HCT116 (cell line): Measurements from ENCODE around the gene RHOB. TPM values are rescaled to one million over a fixed set of nuclear protein-coding genes. Genes with fewer than 3 reads are reported as not detected.

Experiments used
- ATAC-seq: fragments of 200-7000 bp; cut with Tn5 transposase; 2 replicates; pipeline ENCODE4 v1.9.1; 2020; ENCODE audit warnings: mild to moderate bottlenecking, moderate library complexity
- BruUV-seq: library from RNA; stranded (reverse); fragments of 400-500 nt; replicated peaks from 2 replicates; lab custom pipeline; 2021; lab: Mats Ljungman, UMichigan
- CTCF ChIA-PET: fragments of 300-600 bp; sonication (Branson Sonifier 250); formaldehyde crosslinking; loops from one replicate; lab custom pipeline; 2021; ENCODE audit warnings: antibody characterized with exemption; lab: Charles Lee
- POLR2A ChIA-PET: fragments of 300-600, 350-600 bp; sonication (Branson Sonifier 250); formaldehyde crosslinking; loops from one replicate; lab custom pipeline; 2021; ENCODE audit warnings: antibody characterized with exemption; lab: Charles Lee
- RAD21 ChIA-PET, 2 experiments: fragments of 300-600 bp; sonication (Branson Sonifier 250); formaldehyde crosslinking; loops; one replicate each; lab custom pipeline; 2023; ENCODE audit warnings: low total read pairs in 2 of 2; ENCODE audit not compliant: uncharacterized antibody in 2 of 2, unreplicated experiment in 2 of 2, low non-redundant PET in 1 of 2; lab: Charles Lee
- DNase-seq: peaks from one replicate; pipeline ENCODE4 v3.0.0-alpha.2; 2010; ENCODE audit warnings: low read depth, low spot score
- H2AFZ ChIP-seq: fragments of 200-600 bp; shearing (Covaris generic), sonication (generic); 2 replicates; pipeline ENCODE4 v1.6.1; 2017; ENCODE audit warnings: low read depth, mixed run types, mixed read lengths, antibody characterized with exemption, low read length; ENCODE audit not compliant: poor library complexity, severe bottlenecking
- H3K27ac ChIP-seq: 2 replicates; pipeline ENCODE4 v1.5.1; 2012; ENCODE audit warnings: low read depth, low read length
- H3K27me3 ChIP-seq: fragments of 200-600 bp; sonication (generic); 2 replicates; pipeline ENCODE4 v1.6.1; 2016; ENCODE audit warnings: mixed run types, low read length, mixed read lengths; ENCODE audit not compliant: insufficient read depth
- H3K36me3 ChIP-seq, 2 experiments: fragments of 200-500 bp in 1 of 2; fragments of 200-600 bp in 1 of 2; sonication (Bioruptor generic) in 1 of 2; sonication (generic) in 1 of 2; 2 replicates each; pipeline versions ENCODE4 v1.5.1 to v1.6.1; 2014 to 2016; ENCODE audit warnings: low read length in 2 of 2, inconsistent platforms in 1 of 2, mixed read lengths in 1 of 2, mixed run types in 1 of 2; ENCODE audit not compliant: insufficient read depth in 2 of 2, control insufficient read depth in 1 of 2
- H3K4me1 ChIP-seq, 2 experiments: fragments of 200-600 bp in 1 of 2; sonication (generic) in 1 of 2; 2 replicates each; pipeline versions ENCODE4 v1.5.1 to v1.6.1; 2012 to 2017; ENCODE audit warnings: low read length in 2 of 2, inconsistent platforms in 1 of 2, mild to moderate bottlenecking in 1 of 2, mixed read lengths in 1 of 2, mixed run types in 1 of 2, moderate library complexity in 1 of 2; ENCODE audit not compliant: insufficient read depth in 2 of 2, control insufficient read depth in 1 of 2
- H3K4me2 ChIP-seq: fragments of 200-600 bp; sonication (generic); 2 replicates; pipeline ENCODE4 v1.6.1; 2017; ENCODE audit warnings: mixed run types, low read length, mixed read lengths
- H3K4me3 ChIP-seq, 2 experiments: fragments of 200-600 bp in 1 of 2; sonication (generic) in 1 of 2; replicated peaks in 1 of 2; 2 replicates each; pipeline ENCODE4 v1.5.1; 2011 to 2016; ENCODE audit warnings: low read length in 2 of 2, control low read depth in 1 of 2, low read depth in 1 of 2, mild to moderate bottlenecking in 1 of 2, mixed read lengths in 1 of 2, mixed run types in 1 of 2
- H3K79me2 ChIP-seq: fragments of 200-600 bp; sonication (generic); 2 replicates; pipeline ENCODE4 v1.6.1; 2017; ENCODE audit warnings: mild to moderate bottlenecking, mixed run types, low read length, moderate library complexity, mixed read lengths; ENCODE audit not compliant: insufficient read depth
- H3K9ac ChIP-seq: fragments of 200-600 bp; sonication (generic); 2 replicates; pipeline ENCODE4 v1.6.1; 2016; ENCODE audit warnings: low read length, mixed read lengths
- H3K9me2 ChIP-seq: fragments of 200-600 bp; sonication (generic), shearing (Covaris generic); 2 replicates; pipeline ENCODE4 v1.6.1; 2017; ENCODE audit warnings: mixed run types, mild to moderate bottlenecking, moderate library complexity; ENCODE audit not compliant: insufficient read depth
- H3K9me3 ChIP-seq, 2 experiments: fragments of 200-500 bp in 1 of 2; fragments of 200-600 bp in 1 of 2; sonication (Bioruptor generic) in 1 of 2; sonication (generic) in 1 of 2; 2 replicates each; pipeline ENCODE4 v1.6.1; 2014 to 2017; ENCODE audit warnings: low read length in 2 of 2, mixed read lengths in 2 of 2, inconsistent platforms in 1 of 2, low read depth in 1 of 2, mild to moderate bottlenecking in 1 of 2, mixed run types in 1 of 2, moderate library complexity in 1 of 2; ENCODE audit not compliant: control insufficient read depth in 1 of 2, insufficient read depth in 1 of 2
- H4K20me1 ChIP-seq: fragments of 200-600 bp; sonication (generic), shearing (Covaris generic); 2 replicates; pipeline ENCODE4 v1.6.1; 2017; ENCODE audit warnings: mixed run types, mild to moderate bottlenecking, moderate library complexity; ENCODE audit not compliant: insufficient read depth
- CBX3 ChIP-seq: IDR thresholded peaks from 2 replicates; pipeline ENCODE4 v1.6.1; 2012; ENCODE audit warnings: low read depth
- CTCF ChIP-seq, 3 experiments: fragments of 200-600 bp in 1 of 3; sonication (generic) in 1 of 3; IDR thresholded peaks in 2 of 3; conservative IDR thresholded peaks in 1 of 3; 2 replicates each; pipeline ENCODE4 v1.5.1; 2012 to 2017; ENCODE audit warnings: low read depth in 2 of 3, low read length in 2 of 3, antibody characterized with exemption in 1 of 3, borderline replicate concordance in 1 of 3, control low read depth in 1 of 3, mild to moderate bottlenecking in 1 of 3, mixed read lengths in 1 of 3, mixed run types in 1 of 3, moderate library complexity in 1 of 3; ENCODE audit not compliant: insufficient read depth in 1 of 3
- EGR1 ChIP-seq: IDR thresholded peaks from 2 replicates; pipeline ENCODE4 v1.6.1; 2012; ENCODE audit warnings: low read depth
- ELF1 ChIP-seq: IDR thresholded peaks from 2 replicates; pipeline ENCODE4 v1.6.1; 2012; ENCODE audit warnings: low read depth, borderline replicate concordance
- EZH2 ChIP-seq: fragments of 200-600 bp; sonication (generic); IDR thresholded peaks from 2 replicates; pipeline ENCODE4 v1.6.1; 2017; ENCODE audit warnings: antibody characterized with exemption, mixed run types
- MAX ChIP-seq: IDR thresholded peaks from 2 replicates; pipeline ENCODE4 v1.6.1; 2012
- POLR2AphosphoS5 ChIP-seq: IDR thresholded peaks from 2 replicates; pipeline ENCODE4 v1.6.1; 2011; ENCODE audit warnings: mild to moderate bottlenecking, low read depth, low read length, moderate library complexity
- REST ChIP-seq: IDR thresholded peaks from 2 replicates; pipeline ENCODE4 v1.6.1; 2012; ENCODE audit warnings: low read depth
- SP1 ChIP-seq: IDR thresholded peaks from 2 replicates; pipeline ENCODE4 v1.6.1; 2012; ENCODE audit warnings: low read depth
- ZNF274 ChIP-seq: fragments of 200-500 bp; sonication (Bioruptor generic); IDR thresholded peaks from 2 replicates; pipeline ENCODE4 v1.6.1; 2014; ENCODE audit warnings: mild to moderate bottlenecking, low read depth, low read length, inconsistent platforms
- intact Hi-C: fragments of 100-400 bp; cut with micrococcal nuclease; formaldehyde crosslinking; loops from 2 replicates; pipeline ENCODE4 v1.10.0; 2022
- total RNA-seq: library from RNA; stranded (reverse); gene quantifications from one replicate; pipeline ENCODE4 v1.2.1, GENCODE V29; 2021; ENCODE audit not compliant: unreplicated experiment

Gene RHOB
- total RNA-seq, 1 experiment from 2014 or later = 72.9 TPM

- no peak for TF ChIP-seq POLR2AphosphoS5
- no peak for TF ChIP-seq ZNF274
- no peak for TF ChIP-seq EZH2
- no peak for TF ChIP-seq EGR1
- TF ChIP-seq MAX = no peak
- no peak for TF ChIP-seq ELF1
- TF ChIP-seq CTCF (IDR thresholded peaks at IDR 0.05 in 2 of 3, conservative IDR thresholded peaks at IDR 0.05 in 1 of 3; ENCODE audit: borderline replicate concordance in 1 of 3, insufficient read depth in 1 of 3, low read depth in 2 of 3, low read length in 2 of 3) = no peak
These were observed 4.1 kb downstream of the RHOB start (continued) for GRCh38 chr2:20451000-20451290.

- H3K27ac ChIP-seq = no peak overlapping the region
- CTCF ChIA-PET = interaction anchor here (1.1 to 2.4 kb wide), 3 partner anchors 146 to 191 kb away, joined by 5 to 6 read pairs (median 5); no protein-coding TSS in a partner anchor
- H3K9ac ChIP-seq = no peak overlapping the region
- no peaks in the 10 kb centered on the region for H3K9me2 ChIP-seq
- ATAC-seq = no peak
- no peak overlapping the region for H3K4me3 ChIP-seq
- DNase-seq = no peak
- peaks cover 25 to 36% of the 10 kb centered on the region in 2 experiments for H3K4me1 ChIP-seq
- H3K9me3 ChIP-seq = no peaks in the 10 kb centered on the region
- no peaks in the 10 kb centered on the region for H4K20me1 ChIP-seq
- RAD21 ChIA-PET = no interaction called here
- H3K27me3 ChIP-seq = no peaks in the 10 kb centered on the region
- H3K79me2 ChIP-seq = peaks cover 20% of the 10 kb centered on the region
- H2AFZ ChIP-seq = no peak overlapping the region
- BruUV-seq = no TSS peak
- POLR2A ChIA-PET = interaction anchor here (0.9 kb wide), 1 partner anchor 9 kb away, joined by 3 read pairs; no protein-coding TSS in a partner anchor
- intact Hi-C loops = no loop called here
- TF ChIP-seq REST (no peak), SP1 (no peak), CBX3 (no peak)
- peaks cover 2 to 6% of the 10 kb centered on the region in 2 experiments; a peak in 1 of 4 replicates for H3K36me3 ChIP-seq
- H3K4me2 ChIP-seq = no peak overlapping the region
These were observed 4.5 kb downstream of the RHOB start for GRCh38 chr2:20451341-20451740.
